ENCODE data around the gene SRRM4. TPM values are rescaled to one million over a fixed set of nuclear protein-coding genes. Genes with fewer than 3 reads are reported as not detected.

Gene SRRM4
- total RNA-seq, 2 experiments from 2014 or later: not detected

- no peak for TF ChIP-seq CTCF (IDR thresholded peaks at IDR 0.05)
- intact Hi-C loops (cut with DNase I, micrococcal nuclease): no loop called here
- ChIA-PET POLR2A (no interaction called here), CTCF (no interaction called here)
- Histone ChIP-seq H3K36me3 (ENCODE audit: insufficient read depth, low read length) (no peaks in the 10 kb centered on the region), H3K4me3 (ENCODE audit: low read length) (no peak overlapping the region), H3K4me1 (ENCODE audit: insufficient read depth, low read length) (no peaks in the 10 kb centered on the region), H3K27ac (ENCODE audit: low read depth in 1 of 2, low read length in 2 of 2) (no peak overlapping the region), H3K27me3 (ENCODE audit: control insufficient read depth in 1 of 2, insufficient read depth in 2 of 2, low read length in 2 of 2) (no peaks in the 10 kb centered on the region), H3K9me3 (ENCODE audit: control insufficient read depth in 1 of 2, insufficient read depth in 1 of 2, low read length in 2 of 2) (no peaks in the 10 kb centered on the region)
- no peaks in the 10 kb centered on the region for H3K9me3 Mint-ChIP-seq
- ATAC-seq (ENCODE audit: poor library complexity) (no peak), DNase-seq (no peak)
- no peaks in the 10 kb centered on the region for H3K36me3 Mint-ChIP-seq (ENCODE audit: low read depth)
- H3K27ac Mint-ChIP-seq: no peak overlapping the region
- H3K4me1 Mint-ChIP-seq (ENCODE audit: low read depth): no peaks in the 10 kb centered on the region
- no peaks in the 10 kb centered on the region for H3K27me3 Mint-ChIP-seq
- no peak overlapping the region for H3K4me3 Mint-ChIP-seq
Observed at GRCh38 chr12:119050663-119051062, 69.3 kb downstream of the SRRM4 start.

- no peaks in the 10 kb centered on the region for H3K27me3 Mint-ChIP-seq
- no peak overlapping the region for H3K27ac ChIP-seq (ENCODE audit: low read depth in 1 of 2, low read length in 2 of 2)
- no peaks in the 10 kb centered on the region for H3K4me1 Mint-ChIP-seq (ENCODE audit: low read depth)
- DNase-seq (no peak), ATAC-seq (ENCODE audit: poor library complexity) (no peak)
- intact Hi-C loops (cut with DNase I, micrococcal nuclease): no loop called here
- H3K27me3 ChIP-seq (ENCODE audit: control insufficient read depth in 1 of 2, insufficient read depth in 2 of 2, low read length in 2 of 2): no peaks in the 10 kb centered on the region
- no peaks in the 10 kb centered on the region for H3K9me3 Mint-ChIP-seq
- ChIA-PET POLR2A (no interaction called here), CTCF (no interaction called here)
- no peak for TF ChIP-seq CTCF (IDR thresholded peaks at IDR 0.05)
- no peaks in the 10 kb centered on the region for H3K9me3 ChIP-seq (ENCODE audit: control insufficient read depth in 1 of 2, insufficient read depth in 1 of 2, low read length in 2 of 2)
- no peaks in the 10 kb centered on the region for H3K4me1 ChIP-seq (ENCODE audit: insufficient read depth, low read length)
- H3K4me3 ChIP-seq (ENCODE audit: low read length): no peak overlapping the region
- H3K27ac Mint-ChIP-seq: no peak overlapping the region
- no peak overlapping the region for H3K4me3 Mint-ChIP-seq
- no peaks in the 10 kb centered on the region for H3K36me3 Mint-ChIP-seq (ENCODE audit: low read depth)
- H3K36me3 ChIP-seq (ENCODE audit: insufficient read depth, low read length): no peaks in the 10 kb centered on the region
Observed at GRCh38 chr12:119051474-119051873, 70.1 kb downstream of the SRRM4 start.

GRCh38 chr12:119052001-119052400, 70.7 kb downstream of the SRRM4 start:
- Mint-ChIP-seq H3K36me3 (ENCODE audit: low read depth) (no peaks in the 10 kb centered on the region), H3K27ac (no peak overlapping the region), H3K4me3 (no peak overlapping the region), H3K27me3 (no peaks in the 10 kb centered on the region), H3K9me3 (no peaks in the 10 kb centered on the region), H3K4me1 (ENCODE audit: low read depth) (no peaks in the 10 kb centered on the region)
- DNase-seq (no peak), ATAC-seq (ENCODE audit: poor library complexity) (no peak)
- Histone ChIP-seq H3K4me1 (ENCODE audit: insufficient read depth, low read length) (no peaks in the 10 kb centered on the region), H3K36me3 (ENCODE audit: insufficient read depth, low read length) (no peaks in the 10 kb centered on the region), H3K4me3 (ENCODE audit: low read length) (no peak overlapping the region), H3K27me3 (ENCODE audit: control insufficient read depth in 1 of 2, insufficient read depth in 2 of 2, low read length in 2 of 2) (no peaks in the 10 kb centered on the region), H3K27ac (ENCODE audit: low read depth in 1 of 2, low read length in 2 of 2) (no peak overlapping the region), H3K9me3 (ENCODE audit: control insufficient read depth in 1 of 2, insufficient read depth in 1 of 2, low read length in 2 of 2) (no peaks in the 10 kb centered on the region)
- ChIA-PET POLR2A (no interaction called here), CTCF (no interaction called here)
- TF ChIP-seq CTCF (IDR thresholded peaks at IDR 0.05): no peak
- intact Hi-C loops (cut with DNase I, micrococcal nuclease): no loop called here

All from CD4-positive, alpha-beta T cell (primary cell).